ENCODE data around the gene PLCB1. TPM values are rescaled to one million over a fixed set of nuclear protein-coding genes. Genes with fewer than 3 reads are reported as not detected.

PLCB1 gene
- total and polyA plus RNA-seq, 2 donors (not counting 1 experiment from before 2014, with no cell fraction given) = 13.4 to 23.3 TPM

GRCh38 chr20:8807480-8808201 lies 675.6 kb downstream of the PLCB1 start:
- no peak overlapping the region for H3K4me3 ChIP-seq (replicated peaks in 1 of 4; ENCODE audit: control extremely low read depth in 1 of 4, insufficient read depth in 1 of 4, low read depth in 3 of 4, low read length in 4 of 4)
- no peak for TF ChIP-seq EZH2 (IDR thresholded peaks at IDR 0.05; ENCODE audit: low read length, missing control alignments)
- TF ChIP-seq CTCF (conservative IDR thresholded peaks at IDR 0.05 in 1 of 2, IDR thresholded peaks at IDR 0.05 in 1 of 2; ENCODE audit: low read depth in 1 of 2, low read length in 2 of 2) = no peak
- no peak overlapping the region for H2AFZ ChIP-seq (ENCODE audit: low read length)
- H3K9me3 ChIP-seq (ENCODE audit: control insufficient read depth, insufficient read depth, low read depth, low read length) = no peaks in the 10 kb centered on the region
- no peak for DNase-seq (ENCODE audit: low read depth in 2 of 2)
- H3K79me2 ChIP-seq (ENCODE audit: control insufficient read depth, insufficient read depth, low read length) = no peaks in the 10 kb centered on the region
- H3K4me1 ChIP-seq (ENCODE audit: control insufficient read depth, extremely low read depth, insufficient read depth, low read length) = no peaks in the 10 kb centered on the region
- no peak overlapping the region for H3K9ac ChIP-seq (ENCODE audit: insufficient read depth, low read length)
- H4K20me1 ChIP-seq (ENCODE audit: control insufficient read depth, extremely low read depth, insufficient read depth, low read length) = no peaks in the 10 kb centered on the region
- H3K36me3 ChIP-seq (ENCODE audit: control insufficient read depth, insufficient read depth, low read length) = no peaks in the 10 kb centered on the region
- no peak overlapping the region for H3K4me2 ChIP-seq (ENCODE audit: extremely low read depth, insufficient read depth, low read length)
- H3K27me3 ChIP-seq (ENCODE audit: control insufficient read depth, insufficient read depth, low read length) = no peaks in the 10 kb centered on the region
- no peak overlapping the region for H3K27ac ChIP-seq (ENCODE audit: insufficient read depth, low read length)

- Histone ChIP-seq H3K4me3 (replicated peaks in 1 of 4; ENCODE audit: control extremely low read depth in 1 of 4, insufficient read depth in 1 of 4, low read depth in 3 of 4, low read length in 4 of 4) (no peak overlapping the region), H4K20me1 (ENCODE audit: control insufficient read depth, extremely low read depth, insufficient read depth, low read length) (no peaks in the 10 kb centered on the region), H3K27me3 (ENCODE audit: control insufficient read depth, insufficient read depth, low read length) (no peaks in the 10 kb centered on the region), H2AFZ (ENCODE audit: low read length) (no peak overlapping the region), H3K4me1 (ENCODE audit: control insufficient read depth, extremely low read depth, insufficient read depth, low read length) (no peaks in the 10 kb centered on the region), H3K9ac (ENCODE audit: insufficient read depth, low read length) (no peak overlapping the region), H3K79me2 (ENCODE audit: control insufficient read depth, insufficient read depth, low read length) (no peaks in the 10 kb centered on the region), H3K9me3 (ENCODE audit: control insufficient read depth, insufficient read depth, low read depth, low read length) (no peaks in the 10 kb centered on the region), H3K36me3 (ENCODE audit: control insufficient read depth, insufficient read depth, low read length) (no peaks in the 10 kb centered on the region), H3K27ac (ENCODE audit: insufficient read depth, low read length) (no peak overlapping the region), H3K4me2 (ENCODE audit: extremely low read depth, insufficient read depth, low read length) (no peak overlapping the region)
- DNase-seq (ENCODE audit: low read depth in 2 of 2) = no peak
- TF ChIP-seq EZH2 (IDR thresholded peaks at IDR 0.05; ENCODE audit: low read length, missing control alignments) (no peak), CTCF (conservative IDR thresholded peaks at IDR 0.05 in 1 of 2, IDR thresholded peaks at IDR 0.05 in 1 of 2; ENCODE audit: low read depth in 1 of 2, low read length in 2 of 2) (no peak)
These were observed 676.1 kb downstream of the PLCB1 start for GRCh38 chr20:8808202-8808535.

- Histone ChIP-seq H3K4me1 (ENCODE audit: control insufficient read depth, extremely low read depth, insufficient read depth, low read length) (no peaks in the 10 kb centered on the region), H3K9ac (ENCODE audit: insufficient read depth, low read length) (no peak overlapping the region), H3K36me3 (ENCODE audit: control insufficient read depth, insufficient read depth, low read length) (no peaks in the 10 kb centered on the region), H3K79me2 (ENCODE audit: control insufficient read depth, insufficient read depth, low read length) (no peaks in the 10 kb centered on the region), H3K9me3 (ENCODE audit: control insufficient read depth, insufficient read depth, low read depth, low read length) (no peaks in the 10 kb centered on the region), H3K4me3 (replicated peaks in 1 of 4; ENCODE audit: control extremely low read depth in 1 of 4, insufficient read depth in 1 of 4, low read depth in 3 of 4, low read length in 4 of 4) (no peak overlapping the region), H2AFZ (ENCODE audit: low read length) (no peak overlapping the region), H3K4me2 (ENCODE audit: extremely low read depth, insufficient read depth, low read length) (no peak overlapping the region), H3K27me3 (ENCODE audit: control insufficient read depth, insufficient read depth, low read length) (no peaks in the 10 kb centered on the region), H3K27ac (ENCODE audit: insufficient read depth, low read length) (no peak overlapping the region), H4K20me1 (ENCODE audit: control insufficient read depth, extremely low read depth, insufficient read depth, low read length) (no peaks in the 10 kb centered on the region)
- no peak for DNase-seq (ENCODE audit: low read depth in 2 of 2)
- no peak for TF ChIP-seq EZH2 (IDR thresholded peaks at IDR 0.05; ENCODE audit: low read length, missing control alignments)
- no peak for TF ChIP-seq CTCF (conservative IDR thresholded peaks at IDR 0.05 in 1 of 2, IDR thresholded peaks at IDR 0.05 in 1 of 2; ENCODE audit: low read depth in 1 of 2, low read length in 2 of 2)
These were observed 677.3 kb downstream of the PLCB1 start for GRCh38 chr20:8809107-8809953.
